Left lung (tissue), 10 donors: ENCODE measurements around the gene LRRC17. TPM values are rescaled to one million over a fixed set of nuclear protein-coding genes. Genes with fewer than 3 reads are reported as not detected.
A peak's percentile ranks its signal among the peaks of the same experiment; 100 is the strongest.

Experiments used
- ATAC-seq: fragments of 200-7000 bp; cut with Tn5 transposase; one replicate; pipeline ENCODE4 v1.9.1; 2020; ENCODE audit warnings: moderate library complexity
- DNase-seq, 4 donors: peaks; one replicate each; pipeline ENCODE4 v3.0.0-alpha.2; 2013 to 2020
- H3K27ac ChIP-seq, 2 donors: fragments of 200-600 bp; sonication (generic) in 1 of 2; one replicate each; pipeline versions ENCODE4 v1.5.0 to v1.8.0; 2020 to 2021
- H3K27me3 ChIP-seq, 2 donors: fragments of 200-600 bp; sonication (generic) in 1 of 2; one replicate each; pipeline versions ENCODE4 v1.5.0 to v1.8.0; 2020 to 2021
- H3K36me3 ChIP-seq, 2 donors: fragments of 200-600 bp; sonication (generic) in 1 of 2; one replicate each; pipeline versions ENCODE4 v1.5.0 to v1.8.0; 2020 to 2021
- H3K4me1 ChIP-seq, 2 donors: fragments of 200-600 bp; one replicate each; pipeline ENCODE4 v1.8.0; 2021
- H3K4me3 ChIP-seq, 2 donors: fragments of 200-600 bp; sonication (generic) in 1 of 2; one replicate each; pipeline versions ENCODE4 v1.5.0 to v1.8.0; 2020 to 2021; ENCODE audit warnings: mild to moderate bottlenecking in 1 of 2
- H3K9me3 ChIP-seq, 2 donors: fragments of 200-600 bp; sonication (generic) in 1 of 2; one replicate each; pipeline versions ENCODE4 v1.5.0 to v1.8.0; 2020 to 2021
- CTCF ChIP-seq, 2 donors: fragments of 200-600 bp; sonication (generic) in 1 of 2; IDR thresholded peaks; one replicate each; pipeline versions ENCODE4 v1.5.0 to v1.8.0; 2021; ENCODE audit warnings: antibody characterized with exemption in 2 of 2
- intact Hi-C, 2 donors: fragments of 100-400 bp; cut with DNase I; formaldehyde crosslinking; loops; one replicate each; pipeline versions ENCODE4 v1.11.2 to v1.14.2; 2022
- polyA plus RNA-seq, 6 donors: library from polyadenylated mRNA; unstranded; fragments of 120-200 nt; gene quantifications; one replicate each; pipeline ENCODE4 v1.2.1, GENCODE V29; 2013; ENCODE audit not compliant: insufficient read length in 6 of 6
- total RNA-seq, 2 donors: library from RNA; stranded (reverse); fragmentation: NEBNext Ultra II Directional; extraction: Animal tissue kit (Norgen Biotek cat#: 25700); gene quantifications; one replicate each; pipeline ENCODE4 v1.2.1, GENCODE V29; 2021
- donor health status: DM: no; HTN: yes; CAD: no.
- donor health status: DM: no; HTN: no; CAD: no.

Gene LRRC17
- total and polyA plus RNA-seq, 8 donors, result 8.7 to 252 (median 216) TPM

GRCh38 chr7:102918845-102919244, 6.0 kb downstream of the LRRC17 start:
- intact Hi-C loops, result no loop called here
- H3K27ac ChIP-seq, result peak overlapping the region in 1 of 2 donors; percentile 28
- H3K27me3 ChIP-seq, result no peaks in the 10 kb centered on the region
- DNase-seq, result no peak
- peaks cover 0 to 7% of the 10 kb centered on the region in 2 donors for H3K4me1 ChIP-seq
- no peak for ATAC-seq
- H3K4me3 ChIP-seq, result no peak overlapping the region
- no peaks in the 10 kb centered on the region for H3K9me3 ChIP-seq
- H3K36me3 ChIP-seq, result no peaks in the 10 kb centered on the region
- no peak for TF ChIP-seq CTCF (IDR thresholded peaks at IDR 0.05)

DNA sequence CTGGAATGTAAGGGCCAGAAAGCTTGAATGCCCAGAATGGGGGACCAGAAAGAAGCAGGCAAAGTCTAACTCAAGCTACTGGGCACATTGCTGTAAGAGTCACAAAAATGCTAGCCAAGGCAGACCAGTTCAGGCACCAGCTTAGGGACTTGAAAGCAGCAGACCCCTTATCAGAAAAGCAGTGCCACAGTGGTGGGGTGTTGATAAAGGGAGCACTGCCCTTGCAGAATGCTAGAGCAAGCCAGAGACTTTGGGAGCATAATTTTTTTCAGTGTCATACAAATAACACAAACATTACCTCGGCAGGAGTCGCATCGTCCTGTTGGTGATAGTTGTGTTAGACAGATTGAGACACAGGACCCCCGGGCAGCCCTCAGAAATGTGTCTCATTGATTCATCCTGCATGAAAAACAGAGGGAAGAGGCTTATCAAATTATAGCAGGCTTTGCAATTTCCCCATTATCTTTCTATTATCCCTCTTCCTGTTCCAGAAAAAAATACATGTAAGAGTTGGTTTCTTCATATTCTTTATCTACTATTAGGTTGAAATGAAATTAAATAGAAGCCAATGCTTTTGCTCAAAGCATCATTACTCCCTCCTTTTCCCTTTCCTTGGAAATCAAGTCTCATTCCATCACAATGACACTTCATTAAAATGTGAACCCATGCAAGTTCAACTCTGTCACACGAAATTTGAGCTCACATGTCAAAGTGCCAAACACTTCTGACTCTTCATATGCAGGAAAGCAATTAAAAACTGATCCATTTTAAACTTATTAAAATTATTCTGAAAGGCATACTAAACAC, 13.4 kb downstream of the LRRC17 start:
- intact Hi-C loops, result no loop called here
- DNase-seq (peak in 1 of 4 donors; percentile 58), ATAC-seq (no peak)
- Histone ChIP-seq H3K36me3 (no peaks in the 10 kb centered on the region), H3K9me3 (no peaks in the 10 kb centered on the region), H3K4me3 (no peak overlapping the region), H3K27me3 (no peaks in the 10 kb centered on the region), H3K27ac (no peak overlapping the region), H3K4me1 (no peaks in the 10 kb centered on the region)
- no peak for TF ChIP-seq CTCF (IDR thresholded peaks at IDR 0.05)

- H3K27ac ChIP-seq, result no peak overlapping the region
- H3K27me3 ChIP-seq, result no peaks in the 10 kb centered on the region
- DNase-seq (no peak), ATAC-seq (no peak)
- no peak overlapping the region for H3K4me3 ChIP-seq
- H3K36me3 ChIP-seq, result no peaks in the 10 kb centered on the region
- no peak for TF ChIP-seq CTCF (IDR thresholded peaks at IDR 0.05)
- intact Hi-C loops, result no loop called here
- no peaks in the 10 kb centered on the region for H3K4me1 ChIP-seq
- H3K9me3 ChIP-seq, result no peaks in the 10 kb centered on the region
These were observed 14.0 kb downstream of the LRRC17 start for GRCh38 chr7:102926783-102927140.

GRCh38 chr7:102927312-102927933, 14.6 kb downstream of the LRRC17 start:
- ATAC-seq (no peak), DNase-seq (no peak)
- Histone ChIP-seq H3K27ac (no peak overlapping the region), H3K9me3 (no peaks in the 10 kb centered on the region), H3K4me1 (no peaks in the 10 kb centered on the region), H3K27me3 (no peaks in the 10 kb centered on the region), H3K36me3 (no peaks in the 10 kb centered on the region), H3K4me3 (no peak overlapping the region)
- intact Hi-C loops, result no loop called here
- TF ChIP-seq CTCF (IDR thresholded peaks at IDR 0.05), result no peak

DNA sequence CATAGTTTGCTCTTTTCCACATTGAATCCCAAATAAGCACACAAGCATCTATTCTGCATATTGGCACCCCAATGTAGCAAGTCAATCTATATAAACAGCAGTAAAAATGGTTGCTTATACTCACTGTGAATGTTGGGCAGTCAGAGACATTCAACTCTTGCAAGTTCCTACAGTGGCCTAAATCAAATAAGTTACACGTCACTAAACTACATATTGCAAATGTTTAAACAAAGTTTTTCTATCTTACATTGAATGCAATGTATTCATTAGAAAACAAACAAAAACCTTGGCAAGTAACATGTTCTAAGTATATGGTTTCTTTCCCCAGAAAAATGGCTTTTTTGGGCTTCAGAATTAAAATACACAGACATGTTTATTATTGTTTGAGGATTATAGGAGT, 19.0 kb downstream of the LRRC17 start:
- Histone ChIP-seq H3K36me3 (no peaks in the 10 kb centered on the region), H3K27ac (no peak overlapping the region), H3K27me3 (no peaks in the 10 kb centered on the region), H3K9me3 (no peaks in the 10 kb centered on the region), H3K4me3 (no peak overlapping the region), H3K4me1 (peaks cover 0 to 14% of the 10 kb centered on the region in 2 donors)
- DNase-seq (no peak), ATAC-seq (no peak)
- intact Hi-C loops, result no loop called here
- no peak for TF ChIP-seq CTCF (IDR thresholded peaks at IDR 0.05)
